Measurements from ENCODE around the gene MKLN1.
"Not testable (repeated sequence)": the region's sequence is repeated elsewhere in the genome, so short reads cannot be mapped to it uniquely, and the experiment has no call there.

MKLN1 gene

DNA sequence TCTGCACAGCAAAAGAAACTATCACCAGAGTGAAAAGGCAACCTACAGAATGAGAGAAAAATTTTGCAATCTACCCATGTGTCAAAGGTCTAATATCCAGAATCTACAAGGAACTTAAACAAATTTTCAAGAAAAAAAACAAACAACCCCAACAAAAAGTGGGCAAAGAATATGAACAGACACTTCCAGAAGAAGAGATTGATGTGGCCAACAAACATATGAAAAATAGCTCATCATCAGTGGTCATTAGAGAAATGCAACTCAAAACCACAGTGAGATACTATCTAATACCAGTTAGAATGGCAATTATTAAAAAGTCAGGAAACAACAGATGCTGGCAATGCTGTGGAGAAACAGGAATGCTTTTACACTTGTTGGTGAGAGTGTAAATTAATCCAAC, 7.1 kb upstream of the MKLN1 start:
- DNase-seq, result no peak

DNA sequence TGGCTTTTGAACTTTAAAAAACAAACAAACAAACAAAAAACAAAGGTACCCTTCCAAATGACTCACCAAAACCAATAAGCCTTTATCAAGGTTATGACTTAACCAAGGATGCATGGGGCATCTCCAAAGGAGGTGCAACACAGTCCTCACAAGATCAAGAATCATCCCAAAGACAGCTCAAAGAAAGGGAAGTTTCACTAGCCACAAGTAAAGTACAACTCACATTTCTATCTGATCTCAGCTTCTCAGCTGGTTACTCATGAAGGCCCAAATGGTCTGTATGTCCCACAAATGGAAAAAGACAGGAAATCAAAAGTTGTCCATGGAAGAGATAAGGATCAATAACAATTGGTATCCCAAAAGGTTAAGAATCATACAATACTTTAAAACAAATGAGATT, 6.0 kb upstream of the MKLN1 start:
- DNase-seq, result no peak

DNA sequence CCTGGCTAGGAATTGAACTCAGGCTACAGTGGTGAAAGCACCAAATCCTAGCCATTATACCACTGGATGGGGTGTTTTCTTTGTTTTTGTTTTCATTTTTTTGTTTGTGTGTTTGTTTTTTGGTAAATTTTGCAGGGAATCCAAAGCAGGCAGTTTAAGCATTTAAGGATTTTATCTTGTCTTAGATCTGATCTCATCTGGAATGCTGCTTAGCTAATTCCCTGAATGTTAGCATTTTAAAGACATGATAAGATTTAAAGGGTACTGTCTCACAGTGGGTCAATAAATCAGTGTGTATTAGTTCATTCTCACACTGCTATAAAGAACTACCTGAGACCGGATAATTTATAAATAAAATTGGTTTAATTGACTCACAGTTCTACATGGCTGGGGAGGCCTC, 5.6 kb upstream of the MKLN1 start:
- DNase-seq, result no peak

DNA sequence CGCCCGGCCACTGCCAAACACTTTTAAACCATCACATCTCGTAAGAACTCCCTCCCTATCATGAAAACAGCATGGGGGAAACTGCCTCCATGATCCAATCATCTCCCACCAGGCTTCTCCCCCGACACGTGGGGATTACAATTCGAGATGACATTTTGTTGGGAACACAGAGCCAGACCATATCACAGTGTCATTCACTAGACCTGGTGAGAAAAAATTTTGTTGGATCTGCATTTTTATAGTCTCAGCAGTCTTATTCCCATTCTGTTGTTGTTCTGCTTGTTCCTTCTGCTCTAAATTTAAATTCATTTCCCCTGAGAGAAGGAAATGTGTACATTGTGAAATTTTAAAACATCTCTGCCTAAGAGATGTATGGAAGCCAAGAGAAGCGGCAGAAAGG, 4.8 kb upstream of the MKLN1 start:
- no peak for DNase-seq

DNA sequence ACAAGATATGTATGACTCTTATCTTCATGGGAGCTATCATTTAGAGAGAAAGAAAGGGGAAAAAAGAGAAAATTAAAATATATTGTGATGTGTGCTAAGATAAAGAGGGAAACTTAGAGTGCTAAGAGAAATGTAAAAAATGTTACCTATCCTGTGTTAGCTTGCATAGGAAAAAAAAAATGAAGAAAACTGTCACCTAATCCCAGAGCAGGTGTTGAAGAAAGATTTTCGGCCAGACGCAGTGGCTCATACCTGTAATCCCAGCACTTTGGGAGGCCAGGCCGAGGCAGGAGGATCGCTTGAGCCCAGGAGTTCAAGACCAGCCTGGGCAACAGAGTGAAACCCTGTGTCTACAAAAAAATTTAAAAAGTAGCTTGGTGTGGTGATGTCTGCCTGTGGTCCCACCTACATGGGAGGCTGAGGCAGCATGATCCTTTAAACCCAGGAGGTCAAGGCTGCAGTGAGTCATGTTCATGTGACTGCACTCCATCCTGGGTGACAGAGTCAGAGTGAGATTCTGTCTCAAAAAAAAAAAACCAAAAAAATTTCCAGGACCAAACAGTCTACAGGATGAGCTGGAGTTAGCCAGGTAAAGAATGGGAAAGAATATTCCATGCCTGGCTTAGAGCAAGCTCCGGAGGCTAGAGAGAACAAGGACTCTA, 2.4 kb upstream of the MKLN1 start:
- no peak for DNase-seq

DNA sequence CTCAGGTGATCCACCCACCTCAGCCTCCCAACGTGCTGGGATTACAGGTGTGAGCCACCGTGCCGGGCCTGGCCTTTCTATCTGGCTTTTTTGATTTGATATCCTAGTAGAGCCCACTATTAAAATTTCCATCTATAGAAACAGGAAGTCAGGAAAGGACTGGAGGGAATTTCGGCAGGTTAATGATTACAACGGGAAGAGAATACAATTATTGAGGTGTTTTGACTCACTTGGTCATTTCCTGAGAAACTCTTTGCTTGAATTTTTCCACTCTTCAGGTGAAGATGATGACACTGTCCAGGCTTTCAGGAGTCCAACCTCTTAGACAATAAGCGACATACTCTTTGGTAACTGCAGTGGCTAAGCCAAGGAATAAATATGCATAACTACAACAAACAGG, 1.1 kb upstream of the MKLN1 start:
- DNase-seq, result no peak

DNA sequence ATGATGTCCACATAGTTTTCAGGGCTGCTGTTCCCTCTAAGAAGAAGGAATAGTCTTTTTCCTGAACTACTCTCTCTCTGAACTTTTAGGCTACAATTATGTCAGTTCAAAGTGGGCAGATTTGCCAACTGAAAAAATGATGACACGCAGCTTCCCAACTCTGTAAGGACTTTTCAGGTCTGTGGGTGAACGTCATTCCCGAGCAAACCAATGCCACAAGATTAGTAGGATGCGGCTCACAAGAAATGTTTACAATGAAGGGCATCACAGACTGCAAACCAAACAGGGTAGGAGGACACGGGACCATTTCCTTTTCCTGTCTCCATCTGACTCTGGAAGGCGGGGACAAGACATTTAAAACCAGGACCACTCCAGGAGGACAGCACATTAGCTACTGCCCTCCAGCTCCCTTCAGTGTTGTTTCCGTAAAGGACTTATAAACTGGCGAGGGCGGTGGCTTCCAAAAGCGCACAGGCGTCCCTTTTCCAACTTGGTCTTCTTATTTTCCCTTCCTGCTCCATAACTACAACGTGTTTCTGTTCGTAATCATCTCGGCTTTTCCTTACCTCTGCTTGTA, 539 bp upstream of the MKLN1 start:
- DNase-seq, result peak; percentile 10

DNA sequence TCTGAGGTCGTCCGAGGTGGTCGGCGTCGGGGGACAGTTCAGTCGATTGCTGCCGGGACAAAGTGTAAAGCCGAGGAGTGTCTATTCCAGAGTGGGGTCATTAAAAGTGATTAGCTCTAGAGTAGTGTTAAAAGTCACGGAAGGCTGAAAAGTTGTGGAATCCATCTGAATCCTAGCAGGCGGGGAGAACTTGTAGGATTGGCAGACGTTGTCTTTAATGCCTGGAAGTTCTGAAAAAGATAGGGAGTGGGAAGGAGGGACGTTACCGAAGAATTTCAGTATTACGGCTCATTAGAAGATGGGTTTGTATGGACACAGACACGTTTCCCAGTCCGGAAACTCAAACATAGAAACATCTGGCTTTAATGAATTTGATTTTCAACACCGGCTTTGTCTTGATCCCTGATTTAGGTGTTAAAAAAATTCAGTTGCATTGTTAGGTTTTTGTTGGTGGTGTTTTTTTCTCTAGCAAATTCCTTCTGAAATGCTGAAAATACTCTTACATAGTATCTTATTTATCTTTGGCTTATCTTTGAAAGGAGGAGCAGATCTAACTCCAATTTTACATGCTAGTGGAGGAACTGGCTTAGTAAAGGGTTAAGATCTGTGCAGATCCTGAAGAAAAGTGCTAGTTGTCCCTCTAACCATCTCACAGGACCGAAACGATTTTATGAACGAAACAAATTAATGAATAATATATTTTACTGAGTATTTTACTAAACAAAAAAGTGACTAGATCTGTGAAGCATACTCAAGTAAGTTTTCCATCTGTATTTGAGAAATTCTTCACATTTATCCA, 900 bp downstream of the MKLN1 start:
- DNase-seq, result no peak

DNA sequence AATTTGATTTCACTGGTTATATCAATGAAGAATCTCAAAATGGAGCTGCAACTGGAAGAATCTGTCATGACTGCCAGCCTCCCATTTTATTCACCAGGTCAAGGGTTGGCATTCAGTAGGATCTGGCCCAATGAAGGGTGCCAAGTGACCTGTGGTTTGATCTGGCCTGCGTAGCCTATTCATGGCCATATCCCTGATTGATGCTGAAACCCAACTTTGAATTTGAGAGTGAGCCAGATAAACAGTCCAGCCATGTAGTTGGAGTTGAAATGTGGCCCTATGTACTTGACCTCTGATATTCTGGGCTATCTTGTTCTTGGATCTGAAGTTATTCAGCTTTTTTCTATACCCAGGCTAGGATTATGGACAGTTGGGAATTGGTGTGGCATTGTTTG, 1.5 kb downstream of the MKLN1 start:
- DNase-seq, result no peak

DNA sequence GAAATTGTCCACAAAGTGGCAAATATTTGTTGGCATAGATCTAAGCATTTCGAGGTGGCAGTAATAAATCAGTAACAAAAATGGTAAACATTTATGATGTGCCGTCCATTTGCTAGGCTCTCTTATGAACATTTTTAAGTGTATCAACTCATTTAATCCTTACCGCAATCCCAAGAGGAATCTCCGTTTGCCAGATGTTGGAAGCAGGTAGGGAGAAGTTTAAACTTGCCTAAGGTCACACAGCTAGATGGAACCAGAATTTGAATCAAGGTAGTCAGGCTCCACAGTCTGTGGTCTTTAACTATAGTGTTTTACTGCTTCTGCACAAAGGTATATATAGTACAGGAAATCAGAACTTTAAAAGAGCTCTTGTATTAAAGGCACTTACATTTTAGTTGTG, 2.6 kb downstream of the MKLN1 start:
- DNase-seq, result no peak

DNA sequence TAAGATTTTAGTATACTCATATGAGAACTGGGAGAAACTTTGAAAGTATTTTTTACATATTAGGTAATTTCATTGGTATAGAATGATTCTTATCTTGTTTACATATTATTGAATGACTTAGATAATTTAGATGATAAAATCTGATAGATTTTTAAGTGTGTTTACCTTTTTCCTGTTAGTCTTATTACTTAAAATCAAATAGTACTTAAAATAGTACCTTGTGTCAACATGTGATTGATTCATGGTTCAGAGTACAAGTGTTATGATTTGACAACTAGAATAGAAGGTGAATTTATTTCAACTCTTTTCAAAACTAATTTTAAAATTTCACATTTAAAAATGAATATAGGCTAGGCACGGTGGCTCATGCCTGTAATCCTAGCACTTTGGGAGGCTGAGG, 4.1 kb downstream of the MKLN1 start:
- DNase-seq, result no peak

DNA sequence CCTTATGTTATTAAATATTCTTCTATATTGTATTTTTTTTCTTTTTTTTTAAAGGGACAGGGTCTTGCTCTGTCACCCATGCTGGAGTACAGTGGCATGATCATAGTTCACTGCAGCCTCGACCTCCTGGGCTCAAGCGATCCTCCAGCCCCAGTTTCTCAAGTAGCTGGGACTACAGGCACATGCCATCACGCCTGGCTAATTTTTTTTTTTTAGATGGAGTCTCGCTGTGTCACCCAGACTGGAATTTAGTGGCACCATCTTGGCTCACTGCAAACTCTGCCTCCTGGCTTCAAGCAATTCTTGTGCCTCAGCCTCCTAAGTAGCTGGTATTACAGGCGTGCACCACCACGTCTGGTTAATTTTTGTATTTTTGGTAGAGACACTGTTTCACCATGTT, 5.1 kb downstream of the MKLN1 start:
- DNase-seq, result not testable (repeated sequence)

DNA sequence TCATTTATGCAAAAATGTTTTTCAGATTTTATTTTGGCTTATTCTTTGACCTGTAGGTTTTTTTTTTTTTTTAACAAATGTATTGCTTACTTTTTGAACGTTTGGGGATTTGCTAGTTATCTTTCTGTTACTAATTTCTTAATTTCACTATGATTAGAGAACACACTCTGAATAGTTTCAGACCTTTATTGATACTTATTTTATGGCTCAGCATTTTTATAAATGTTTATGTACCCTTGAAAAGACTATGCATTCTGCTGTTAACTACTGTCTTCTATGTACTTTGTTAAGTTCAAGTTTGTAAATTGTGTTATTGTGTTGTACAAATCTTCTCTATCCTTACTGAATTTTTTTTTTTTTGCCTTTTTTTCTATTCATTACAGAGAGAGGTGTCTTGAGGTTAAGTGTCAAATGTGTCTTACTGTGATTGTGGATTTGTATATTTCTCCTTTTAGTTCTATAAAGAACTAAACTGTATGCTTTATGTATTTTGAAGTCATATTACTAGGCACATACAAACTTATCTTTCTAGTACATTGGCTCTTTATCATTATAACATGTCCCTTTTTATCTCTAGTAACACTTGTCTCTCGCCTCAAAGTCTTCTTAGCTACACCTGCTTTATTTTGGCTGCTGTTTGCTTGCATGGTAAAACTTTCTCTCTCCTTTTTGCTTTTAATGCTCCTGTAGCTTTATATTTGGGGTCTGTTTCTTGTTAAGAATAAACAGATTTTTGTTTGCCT, 8.1 kb downstream of the MKLN1 start:
- no peak for DNase-seq

DNA sequence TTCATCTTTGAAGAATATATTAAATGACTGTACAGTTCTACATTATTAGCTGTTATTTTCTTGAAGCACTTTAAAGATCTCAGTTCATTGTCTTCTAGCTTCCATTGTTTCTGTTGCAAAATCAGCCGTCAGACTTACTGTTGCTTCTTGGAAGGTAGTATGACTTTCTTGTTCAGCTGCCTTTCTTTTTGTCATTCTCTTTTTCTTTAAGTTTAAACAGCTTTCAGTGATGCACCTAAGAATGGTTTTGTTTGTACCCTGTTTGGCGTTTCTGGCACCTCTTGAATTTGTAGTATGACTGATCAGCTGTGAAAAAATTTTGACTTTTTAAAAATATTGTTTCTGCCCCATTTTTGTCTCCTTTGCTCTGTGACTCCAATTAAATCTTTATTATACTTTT, 9.3 kb downstream of the MKLN1 start:
- DNase-seq, result no peak

DNA sequence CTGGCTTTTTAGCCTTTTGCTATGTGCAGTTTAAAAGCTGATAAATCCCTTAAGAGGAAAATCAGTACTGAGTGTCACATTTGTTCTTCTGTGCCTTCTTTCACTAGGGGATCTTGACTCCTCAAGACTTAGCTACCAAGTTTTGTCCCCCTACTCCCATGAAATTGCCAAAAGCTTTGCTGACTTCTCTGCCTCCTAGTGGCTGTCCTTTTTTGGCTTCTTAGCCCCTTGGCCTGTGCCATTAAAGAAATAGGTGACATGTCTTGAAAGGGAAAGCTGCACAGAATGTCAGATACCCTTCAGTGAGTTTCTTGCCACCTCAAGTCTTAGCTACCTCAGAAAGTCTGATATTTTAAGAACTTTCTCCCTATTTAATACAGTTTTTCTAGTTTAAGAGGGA, 10.5 kb downstream of the MKLN1 start:
- no peak for DNase-seq

DNA sequence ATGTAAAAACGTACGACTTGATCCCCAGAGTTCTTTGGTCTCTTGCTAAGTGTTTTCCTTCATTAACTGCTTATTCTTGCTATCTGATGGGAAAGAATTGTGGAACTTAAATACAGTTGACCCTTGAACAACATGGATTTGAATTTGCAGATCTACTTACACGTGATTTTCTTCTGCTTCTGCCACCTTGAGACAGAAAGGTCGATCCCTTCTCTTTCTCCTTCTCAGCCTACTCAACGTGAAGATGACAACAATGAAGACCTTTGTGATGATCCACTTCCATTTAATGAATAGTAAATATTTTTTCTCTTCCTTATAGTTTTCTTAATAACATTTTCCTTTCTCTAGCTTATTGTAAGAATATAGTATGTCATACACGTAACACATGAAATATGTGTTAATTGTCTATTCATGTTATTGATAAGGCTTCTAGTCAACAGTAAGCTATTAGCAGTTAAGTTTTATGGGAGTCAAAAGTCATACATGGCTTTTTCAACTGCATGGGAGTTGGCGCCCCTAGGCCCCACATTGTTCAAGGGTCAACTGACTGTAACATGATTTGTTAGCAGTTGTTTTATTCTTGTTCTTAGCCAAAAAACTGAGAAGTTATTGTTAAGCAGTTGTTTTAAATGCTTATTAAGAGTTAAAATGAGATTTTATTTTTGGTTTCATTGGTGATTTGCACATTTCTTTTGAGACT, 11.2 kb downstream of the MKLN1 start:
- no peak for DNase-seq

DNA sequence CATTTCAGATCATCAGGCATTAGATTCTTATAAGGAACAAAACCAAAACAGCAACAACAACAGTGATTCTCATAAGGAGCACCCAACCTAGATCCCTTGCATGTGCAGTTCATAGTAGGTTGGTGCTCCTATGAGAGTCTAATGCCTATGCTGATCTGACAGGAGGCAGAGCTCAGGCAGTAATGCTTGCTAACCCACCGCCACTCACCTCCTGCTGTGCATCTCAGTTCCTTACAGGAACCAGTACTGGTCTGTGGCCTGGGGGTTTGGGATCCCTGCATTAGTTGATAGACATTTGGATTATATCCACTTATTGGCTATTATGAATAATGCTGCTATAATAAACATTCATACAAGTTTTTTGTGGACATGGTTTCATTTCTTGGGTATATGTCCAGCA, 14.0 kb downstream of the MKLN1 start:
- no peak for DNase-seq

DNA sequence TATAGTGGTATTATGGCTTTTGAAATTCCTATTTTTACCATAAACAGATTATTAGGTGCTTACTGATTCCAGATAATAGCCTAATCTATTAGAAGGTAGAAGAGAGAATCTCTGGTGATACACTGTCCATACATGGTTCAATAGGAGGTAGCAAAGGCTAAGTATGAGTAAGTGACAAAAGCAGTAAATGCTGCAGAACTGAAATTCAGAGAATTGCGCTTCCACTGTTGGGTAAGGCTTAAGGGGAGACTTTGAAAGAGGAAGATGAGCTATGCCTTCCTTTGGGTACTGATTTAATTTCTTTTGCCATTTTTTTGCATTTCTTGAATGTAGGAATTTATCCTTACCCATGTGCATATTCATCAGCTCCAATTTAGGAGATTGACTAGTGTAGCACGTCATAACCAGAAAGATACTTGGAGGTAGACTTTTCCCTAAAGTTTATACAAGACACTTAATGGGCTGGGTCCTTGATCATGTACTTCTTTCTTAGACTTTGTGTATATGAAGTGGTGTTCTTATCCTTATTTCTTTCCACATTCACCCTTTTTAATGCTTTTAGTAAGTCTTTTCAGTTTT, 15.3 kb downstream of the MKLN1 start:
- DNase-seq, result no peak

DNA sequence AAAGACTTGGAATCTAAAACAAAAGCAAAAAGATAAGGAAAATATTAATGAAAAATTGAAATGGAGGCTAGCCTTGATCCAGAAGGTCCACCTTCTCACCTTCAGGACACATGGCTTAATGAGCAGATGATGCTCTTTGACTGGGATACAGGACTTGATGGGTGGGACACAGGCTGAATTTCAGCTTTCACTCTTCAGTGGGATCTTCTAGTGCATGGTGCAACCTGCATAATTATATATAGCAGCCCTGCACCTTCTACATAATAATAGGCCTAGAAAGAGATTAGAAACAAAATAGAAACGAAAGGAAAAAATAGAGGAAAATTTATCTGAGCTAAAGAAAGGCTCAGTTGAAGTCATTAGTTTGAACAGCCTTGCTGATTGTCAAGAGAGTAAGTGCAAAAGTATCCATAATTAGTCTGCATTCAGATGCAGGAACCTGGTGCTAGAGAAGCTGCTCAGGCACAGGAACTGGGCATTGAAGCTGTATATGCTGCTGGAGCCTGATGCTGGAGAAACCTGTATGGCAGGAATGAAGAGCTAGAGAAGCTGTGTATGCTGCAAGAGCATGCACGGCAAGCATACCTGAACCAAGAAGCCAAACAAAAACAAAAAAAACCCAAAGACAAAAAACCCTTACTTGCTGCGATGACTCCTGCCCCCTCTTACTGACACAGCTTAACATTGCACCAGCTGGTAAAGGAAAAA, 19.4 kb downstream of the MKLN1 start:
- no peak for DNase-seq

DNA sequence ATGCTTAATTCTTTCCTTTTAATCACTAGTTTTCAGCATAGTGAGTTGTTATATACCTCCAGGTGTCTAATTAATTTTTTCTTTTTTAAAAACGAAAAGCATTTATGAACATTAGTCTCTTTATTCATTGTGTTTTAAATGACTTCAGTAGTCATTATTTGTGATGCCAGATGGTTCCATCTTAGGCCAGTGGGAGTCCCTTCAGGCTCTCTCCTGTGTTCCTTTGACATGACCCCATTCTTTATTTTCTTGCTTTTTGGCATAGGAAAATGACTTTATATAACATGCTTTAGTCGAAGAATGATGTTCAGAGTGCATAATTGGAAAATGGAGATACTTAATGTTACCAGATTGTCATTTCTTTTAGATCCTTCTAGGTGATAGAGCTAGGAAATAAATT, 24.4 kb downstream of the MKLN1 start:
- no peak for DNase-seq

DNA sequence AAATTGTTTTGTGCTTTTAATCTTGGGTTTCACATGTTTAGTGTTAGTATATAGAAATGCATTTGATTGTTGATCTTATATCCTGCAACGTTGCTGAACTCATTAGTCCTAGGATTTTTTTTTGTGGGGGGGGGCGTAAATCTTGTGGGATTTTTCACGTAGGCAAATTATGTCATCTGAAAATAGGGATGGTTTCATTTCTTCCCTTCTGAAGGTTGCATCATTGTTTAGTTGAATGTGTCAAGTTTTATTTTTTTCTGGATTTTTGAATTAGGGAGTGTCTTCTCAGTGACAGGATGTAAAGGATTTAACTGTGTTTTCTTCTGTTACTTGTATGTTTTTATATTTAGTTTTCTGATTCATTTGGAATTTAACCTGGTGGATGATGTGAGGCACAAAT, 26.7 kb downstream of the MKLN1 start:
- no peak for DNase-seq
